Measurements from ENCODE around the gene TMUB1.

TMUB1 gene, protein sequence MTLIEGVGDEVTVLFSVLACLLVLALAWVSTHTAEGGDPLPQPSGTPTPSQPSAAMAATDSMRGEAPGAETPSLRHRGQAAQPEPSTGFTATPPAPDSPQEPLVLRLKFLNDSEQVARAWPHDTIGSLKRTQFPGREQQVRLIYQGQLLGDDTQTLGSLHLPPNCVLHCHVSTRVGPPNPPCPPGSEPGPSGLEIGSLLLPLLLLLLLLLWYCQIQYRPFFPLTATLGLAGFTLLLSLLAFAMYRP

DNA sequence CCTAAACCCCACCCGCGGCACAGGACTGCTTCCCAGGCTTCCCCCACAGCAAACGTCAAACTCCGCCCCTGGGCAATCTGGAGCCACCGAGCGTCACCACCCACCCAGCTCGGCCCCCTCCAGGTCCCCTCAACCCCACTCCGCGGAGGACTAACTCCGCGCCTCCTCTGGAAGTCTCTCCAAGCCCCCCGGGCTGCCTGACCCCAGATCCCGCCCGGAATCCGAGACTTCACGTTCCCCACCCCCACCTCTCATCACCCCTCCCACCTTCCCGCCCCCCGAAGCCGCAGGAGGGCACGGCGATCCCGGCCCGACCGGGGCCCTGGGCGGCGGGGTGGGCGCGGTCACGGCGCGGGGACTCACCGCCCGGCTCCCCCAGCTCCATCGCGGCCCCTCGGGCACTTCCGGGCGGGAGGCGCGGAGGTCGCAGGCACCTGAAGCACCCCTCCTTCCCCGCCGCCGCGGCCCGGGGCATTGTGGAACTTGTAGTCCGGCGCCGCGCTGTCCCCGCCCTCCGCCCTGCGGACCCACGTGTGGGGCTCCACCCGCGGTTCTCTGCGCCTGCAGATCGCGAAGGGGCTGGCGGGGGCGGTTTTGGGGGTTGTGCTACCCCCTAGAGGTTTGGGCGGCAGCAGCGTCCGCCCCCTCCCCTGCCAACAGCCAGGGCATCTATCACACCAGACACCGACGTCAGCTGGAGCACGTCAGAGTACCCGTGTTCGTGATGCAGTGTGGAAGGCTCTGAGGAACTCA, at the start of gene TMUB1:
TMUB1 (minus strand) TSS at position 423 of the 753 bp plus-strand sequence. CDS start 930 bp downstream, outside the sequence.
- H3K27me3 ChIP-seq (ENCODE audit: control insufficient read depth in 5 of 5, insufficient read depth in 4 of 5, low read length in 5 of 5): no peaks in the 10 kb centered on the region
- peak within 1 kb of the TSS; percentile 66 to 95 (median 72) for H3K4me3 ChIP-seq (ENCODE audit: low read depth in 1 of 5, low read length in 5 of 5)
- H3K9me3 ChIP-seq (ENCODE audit: control insufficient read depth in 5 of 5, low read length in 5 of 5): no peaks in the 10 kb centered on the region
- H3K9ac ChIP-seq (ENCODE audit: low read length in 5 of 5): peak within 1 kb of the TSS; percentile 38 to 86 (median 82)
- H3K36me3 ChIP-seq (ENCODE audit: control insufficient read depth in 5 of 5, insufficient read depth in 5 of 5, low read length in 5 of 5): peaks cover 0 to 4% (median 0%) of the 10 kb centered on the region in 5 donors
- peaks cover 8 to 75% (median 67%) of the 10 kb centered on the region in 5 donors for H3K4me1 ChIP-seq (ENCODE audit: control insufficient read depth in 5 of 5, insufficient read depth in 5 of 5, low read length in 5 of 5)
- H3K27ac ChIP-seq (ENCODE audit: low read depth, low read length): peak within 1 kb of the TSS; percentile 94

DNA sequence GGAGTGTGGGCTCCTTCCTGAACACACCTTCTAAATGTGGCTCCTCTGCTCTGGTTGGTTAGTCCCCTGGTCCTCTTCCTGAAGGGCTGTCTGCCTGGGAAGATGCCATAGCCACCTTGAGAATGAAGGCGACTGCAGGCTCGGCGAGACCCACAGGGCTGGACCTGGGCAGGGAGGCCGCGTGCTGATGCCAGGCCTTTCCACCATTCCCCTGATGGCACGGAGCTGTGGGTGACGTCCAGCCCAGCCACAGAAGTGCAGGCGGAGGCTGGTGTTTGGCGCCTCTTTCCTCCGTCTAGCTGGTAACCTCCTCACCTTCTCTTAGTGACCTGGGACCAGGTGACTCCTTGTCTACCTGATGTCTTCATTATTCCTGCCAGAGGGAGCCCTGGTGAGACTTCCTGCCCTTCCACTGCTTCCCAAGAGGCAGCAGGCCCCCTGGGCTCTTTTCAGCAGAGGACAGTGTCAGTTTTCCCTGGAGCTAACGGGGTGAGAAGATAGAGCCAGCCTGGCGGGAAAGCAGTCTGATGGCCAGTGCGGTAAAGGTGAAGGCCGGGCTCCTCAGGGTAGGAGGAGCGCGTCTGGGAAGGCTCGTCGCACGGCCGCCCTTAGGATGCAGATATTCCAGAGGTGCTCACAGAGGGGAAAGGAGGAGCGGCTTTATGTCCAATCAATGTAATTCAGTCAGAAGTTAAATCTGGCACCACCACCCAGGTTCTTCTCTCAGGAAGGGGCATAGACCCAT, 49.3 kb upstream of the TMUB1 start:
- H3K27ac ChIP-seq (ENCODE audit: low read depth, low read length): no peak overlapping the region
- H3K9ac ChIP-seq (ENCODE audit: low read length in 5 of 5): no peak overlapping the region
- no peaks in the 10 kb centered on the region for H3K9me3 ChIP-seq (ENCODE audit: control insufficient read depth in 5 of 5, low read length in 5 of 5)

DNA sequence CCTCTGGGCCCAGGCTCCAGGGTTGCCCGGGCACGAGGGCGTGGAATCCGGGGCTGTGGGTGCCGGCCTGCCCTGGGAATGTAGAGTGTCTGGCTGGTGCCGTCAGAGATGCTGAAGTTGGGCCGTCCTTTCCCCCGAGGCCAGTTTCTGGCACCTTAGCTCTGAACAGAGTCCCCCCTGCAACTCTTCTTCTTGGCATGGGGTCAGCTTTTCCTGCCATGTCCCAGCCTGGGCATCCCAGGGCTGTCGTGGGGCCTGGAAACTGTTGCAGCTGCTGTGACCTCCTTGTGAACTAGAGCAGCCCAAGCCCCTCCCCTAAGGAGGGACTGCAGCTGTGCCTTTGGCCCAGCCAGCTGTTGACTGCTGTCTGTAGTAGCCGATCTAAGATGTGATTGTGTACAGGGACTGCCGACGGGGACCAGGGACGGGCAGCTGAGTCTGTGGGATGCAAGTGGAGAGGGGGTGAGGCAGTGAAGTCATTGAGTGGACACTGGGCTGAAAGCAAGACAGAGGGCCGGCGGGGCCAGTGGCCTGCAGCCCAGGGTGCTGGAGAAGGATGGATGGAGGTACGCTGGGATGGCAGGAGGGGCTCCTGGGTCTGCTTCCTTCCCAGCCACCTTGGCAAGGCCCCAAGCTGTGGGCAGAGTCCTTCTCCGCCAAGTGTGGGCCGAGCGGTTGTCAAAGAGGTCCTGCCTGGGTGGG, 48.5 kb upstream of the TMUB1 start:
- Histone ChIP-seq H3K4me1 (ENCODE audit: control insufficient read depth in 5 of 5, insufficient read depth in 5 of 5, low read length in 5 of 5) (no peaks in the 10 kb centered on the region), H3K36me3 (ENCODE audit: control insufficient read depth in 5 of 5, insufficient read depth in 5 of 5, low read length in 5 of 5) (peaks cover 2 to 98% (median 87%) of the 10 kb centered on the region in 5 donors), H3K27me3 (ENCODE audit: control insufficient read depth in 5 of 5, insufficient read depth in 4 of 5, low read length in 5 of 5) (no peaks in the 10 kb centered on the region), H3K4me3 (ENCODE audit: low read depth in 1 of 5, low read length in 5 of 5) (no peak overlapping the region), H3K9me3 (ENCODE audit: control insufficient read depth in 5 of 5, low read length in 5 of 5) (no peaks in the 10 kb centered on the region), H3K27ac (ENCODE audit: low read depth, low read length) (no peak overlapping the region), H3K9ac (ENCODE audit: low read length in 5 of 5) (no peak overlapping the region)

More for the DNA sequence above, 49.3 kb upstream of the TMUB1 start:
- peaks cover 2 to 99% (median 94%) of the 10 kb centered on the region in 5 donors for H3K36me3 ChIP-seq (ENCODE audit: control insufficient read depth in 5 of 5, insufficient read depth in 5 of 5, low read length in 5 of 5)
- H3K4me1 ChIP-seq (ENCODE audit: control insufficient read depth in 5 of 5, insufficient read depth in 5 of 5, low read length in 5 of 5): no peaks in the 10 kb centered on the region
- H3K27me3 ChIP-seq (ENCODE audit: control insufficient read depth in 5 of 5, insufficient read depth in 4 of 5, low read length in 5 of 5): no peaks in the 10 kb centered on the region
- no peak overlapping the region for H3K4me3 ChIP-seq (ENCODE audit: low read depth in 1 of 5, low read length in 5 of 5)

DNA sequence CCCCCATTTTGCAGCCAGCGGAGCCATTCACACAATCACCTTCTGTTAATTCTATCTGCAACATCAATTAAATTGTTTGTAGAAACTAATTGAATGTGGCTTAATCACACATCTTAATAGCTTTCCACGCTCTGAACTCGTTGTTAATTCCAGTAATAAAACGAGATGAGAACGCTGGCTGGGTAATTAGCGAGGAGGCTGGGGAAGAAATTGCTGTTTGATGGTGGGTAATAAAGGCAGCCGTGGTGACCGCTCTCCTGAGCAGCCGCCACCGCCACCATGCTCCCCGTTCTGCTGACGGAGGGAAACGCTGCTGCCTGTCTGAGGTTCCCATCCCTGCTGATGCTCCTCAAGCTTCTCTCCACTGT, 47.9 kb upstream of the TMUB1 start:
- Histone ChIP-seq H3K4me1 (ENCODE audit: control insufficient read depth in 5 of 5, insufficient read depth in 5 of 5, low read length in 5 of 5) (no peaks in the 10 kb centered on the region), H3K36me3 (ENCODE audit: control insufficient read depth in 5 of 5, insufficient read depth in 5 of 5, low read length in 5 of 5) (peaks cover 0 to 96% (median 82%) of the 10 kb centered on the region in 5 donors), H3K9ac (ENCODE audit: low read length in 5 of 5) (no peak overlapping the region), H3K9me3 (ENCODE audit: control insufficient read depth in 5 of 5, low read length in 5 of 5) (no peaks in the 10 kb centered on the region), H3K27ac (ENCODE audit: low read depth, low read length) (no peak overlapping the region), H3K4me3 (ENCODE audit: low read depth in 1 of 5, low read length in 5 of 5) (no peak overlapping the region), H3K27me3 (ENCODE audit: control insufficient read depth in 5 of 5, insufficient read depth in 4 of 5, low read length in 5 of 5) (no peaks in the 10 kb centered on the region)

DNA sequence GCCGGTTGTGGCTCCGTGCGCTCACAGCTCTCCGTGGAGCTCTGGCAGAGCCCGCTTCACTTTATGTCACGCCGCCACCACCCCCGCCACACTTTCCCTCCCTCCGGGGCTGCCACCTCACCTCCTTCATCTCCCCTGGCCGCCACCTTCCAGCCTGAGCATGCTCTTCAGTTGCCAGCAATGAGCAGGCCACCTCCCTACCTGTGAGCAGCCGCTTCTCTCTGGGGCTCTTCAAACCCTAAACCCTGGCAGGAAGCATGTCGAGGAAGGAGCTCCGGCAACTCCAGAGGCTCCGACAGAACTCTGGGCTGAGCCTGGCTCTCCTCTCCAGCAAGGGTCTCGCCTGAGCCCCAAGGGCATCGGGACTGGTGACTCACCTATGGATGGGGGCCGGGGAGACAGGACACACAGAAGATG, 47.5 kb upstream of the TMUB1 start:
- Histone ChIP-seq H3K9ac (ENCODE audit: low read length in 5 of 5) (no peak overlapping the region), H3K4me3 (ENCODE audit: low read depth in 1 of 5, low read length in 5 of 5) (no peak overlapping the region), H3K36me3 (ENCODE audit: control insufficient read depth in 5 of 5, insufficient read depth in 5 of 5, low read length in 5 of 5) (peaks cover 0 to 91% (median 78%) of the 10 kb centered on the region in 5 donors), H3K27me3 (ENCODE audit: control insufficient read depth in 5 of 5, insufficient read depth in 4 of 5, low read length in 5 of 5) (no peaks in the 10 kb centered on the region), H3K27ac (ENCODE audit: low read depth, low read length) (no peak overlapping the region), H3K9me3 (ENCODE audit: control insufficient read depth in 5 of 5, low read length in 5 of 5) (no peaks in the 10 kb centered on the region), H3K4me1 (ENCODE audit: control insufficient read depth in 5 of 5, insufficient read depth in 5 of 5, low read length in 5 of 5) (peaks cover 0 to 3% (median under 1%) of the 10 kb centered on the region in 5 donors)

DNA sequence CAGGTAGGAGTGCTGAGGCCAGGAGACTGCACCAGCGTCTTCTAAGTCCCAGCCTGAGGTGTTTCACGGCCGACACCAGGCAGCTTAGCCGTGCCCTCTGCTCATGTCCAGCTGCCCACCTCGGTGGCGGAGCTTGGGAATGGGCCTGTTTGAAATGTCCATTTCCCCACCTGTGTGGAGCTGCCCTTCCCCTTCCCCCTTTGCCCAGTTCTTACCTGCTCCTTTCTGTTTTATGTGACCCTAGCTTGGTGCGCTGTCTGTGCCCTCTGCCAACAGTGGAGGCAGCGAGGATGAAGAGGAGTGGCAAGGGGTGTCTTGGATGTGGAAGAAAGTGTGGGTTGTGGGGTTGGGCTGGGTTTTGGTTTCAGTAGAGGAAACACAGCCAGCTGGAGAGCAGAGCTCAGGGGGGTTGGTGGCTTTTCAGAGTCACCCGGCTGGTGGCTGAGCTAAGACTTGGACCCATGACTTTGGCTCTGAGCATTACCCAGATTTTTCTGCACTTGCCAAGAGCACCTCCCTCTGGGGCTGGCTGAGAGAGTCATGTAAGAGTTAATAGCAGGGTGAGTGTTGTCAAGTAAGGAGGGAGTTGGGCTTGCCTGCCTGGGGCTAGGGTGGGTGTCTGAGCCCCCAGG, 46.8 kb upstream of the TMUB1 start:
- H3K9ac ChIP-seq (ENCODE audit: low read length in 5 of 5): no peak overlapping the region
- no peak overlapping the region for H3K27ac ChIP-seq (ENCODE audit: low read depth, low read length)
- H3K36me3 ChIP-seq (ENCODE audit: control insufficient read depth in 5 of 5, insufficient read depth in 5 of 5, low read length in 5 of 5): peaks cover 0 to 89% (median 72%) of the 10 kb centered on the region in 5 donors

DNA sequence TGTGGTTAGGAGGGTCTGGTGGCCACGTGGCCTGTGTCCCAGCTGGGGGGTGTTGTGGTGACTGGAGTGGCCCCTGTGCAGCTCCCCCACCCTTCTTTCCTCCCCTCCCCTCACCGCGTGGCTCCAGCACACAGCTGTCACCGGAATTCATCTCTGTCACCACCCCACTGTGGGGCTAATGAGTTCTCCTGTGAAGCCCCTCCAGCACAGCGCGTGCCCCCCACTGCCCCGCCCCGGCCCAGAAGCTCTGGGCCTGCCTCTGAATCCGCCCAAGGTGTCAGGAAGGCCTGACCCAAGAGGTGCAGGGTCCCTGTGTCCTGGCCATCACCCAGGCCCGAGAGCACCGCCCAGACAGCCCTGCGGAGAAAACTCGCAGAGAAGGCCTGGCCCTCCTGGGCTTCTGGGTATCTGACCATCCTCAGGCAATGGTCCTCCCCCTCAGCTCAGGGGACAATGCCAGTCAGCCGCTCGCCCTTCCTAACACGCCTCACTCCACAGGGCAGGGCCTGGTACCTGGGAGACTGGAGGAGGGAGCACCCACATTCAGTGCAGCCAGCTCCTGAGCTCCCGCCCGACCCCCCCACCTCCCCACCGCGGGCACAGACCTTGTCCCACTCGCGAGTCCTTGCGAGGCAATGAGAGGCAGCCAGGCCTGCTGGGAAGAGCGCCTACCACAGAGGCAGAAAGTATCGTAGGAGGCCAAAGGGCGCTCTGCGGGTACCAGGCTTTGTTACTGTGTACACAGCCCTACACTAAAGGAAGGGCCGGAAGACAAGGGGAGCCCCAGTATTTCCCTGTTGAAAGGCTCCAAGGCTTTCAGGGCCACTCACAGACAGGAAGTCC, 46.0 kb upstream of the TMUB1 start:
- no peaks in the 10 kb centered on the region for H3K9me3 ChIP-seq (ENCODE audit: control insufficient read depth in 5 of 5, low read length in 5 of 5)
- no peak overlapping the region for H3K27ac ChIP-seq (ENCODE audit: low read depth, low read length)
- H3K27me3 ChIP-seq (ENCODE audit: control insufficient read depth in 5 of 5, insufficient read depth in 4 of 5, low read length in 5 of 5): no peaks in the 10 kb centered on the region
- H3K4me3 ChIP-seq (ENCODE audit: low read depth in 1 of 5, low read length in 5 of 5): no peak overlapping the region
- H3K36me3 ChIP-seq (ENCODE audit: control insufficient read depth in 5 of 5, insufficient read depth in 5 of 5, low read length in 5 of 5): peaks cover 0 to 89% (median 72%) of the 10 kb centered on the region in 5 donors
- no peak overlapping the region for H3K9ac ChIP-seq (ENCODE audit: low read length in 5 of 5)
- peaks cover 0 to 11% (median 9%) of the 10 kb centered on the region in 5 donors for H3K4me1 ChIP-seq (ENCODE audit: control insufficient read depth in 5 of 5, insufficient read depth in 5 of 5, low read length in 5 of 5)

More for the DNA sequence above, 46.8 kb upstream of the TMUB1 start:
- Histone ChIP-seq H3K9me3 (ENCODE audit: control insufficient read depth in 5 of 5, low read length in 5 of 5) (no peaks in the 10 kb centered on the region), H3K27me3 (ENCODE audit: control insufficient read depth in 5 of 5, insufficient read depth in 4 of 5, low read length in 5 of 5) (no peaks in the 10 kb centered on the region), H3K4me3 (ENCODE audit: low read depth in 1 of 5, low read length in 5 of 5) (no peak overlapping the region), H3K4me1 (ENCODE audit: control insufficient read depth in 5 of 5, insufficient read depth in 5 of 5, low read length in 5 of 5) (peaks cover 0 to 9% (median 7%) of the 10 kb centered on the region in 5 donors)

DNA sequence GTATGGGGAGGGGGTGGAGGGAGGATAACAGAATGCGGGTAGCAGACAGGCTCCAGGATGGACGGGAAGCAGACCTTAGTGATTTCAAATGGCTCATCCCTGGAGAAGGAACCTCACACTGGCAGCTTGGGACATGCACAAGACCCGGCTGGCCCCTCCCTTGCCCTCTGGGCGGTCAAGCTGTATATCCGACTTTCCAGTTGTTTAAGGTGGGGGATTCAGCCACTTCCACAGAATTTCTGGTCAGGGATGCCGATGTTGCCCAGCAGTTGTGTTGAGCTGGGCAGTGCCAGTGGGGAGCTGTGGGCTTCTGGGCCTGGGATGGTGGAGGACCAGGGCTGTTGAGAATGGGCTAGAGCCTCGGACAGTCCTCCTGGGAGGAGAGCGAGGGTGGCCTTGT, 45.4 kb upstream of the TMUB1 start:
- Histone ChIP-seq H3K9me3 (ENCODE audit: control insufficient read depth in 5 of 5, low read length in 5 of 5) (no peaks in the 10 kb centered on the region), H3K4me3 (ENCODE audit: low read depth in 1 of 5, low read length in 5 of 5) (no peak overlapping the region), H3K36me3 (ENCODE audit: control insufficient read depth in 5 of 5, insufficient read depth in 5 of 5, low read length in 5 of 5) (peaks cover 0 to 89% (median 72%) of the 10 kb centered on the region in 5 donors), H3K4me1 (ENCODE audit: control insufficient read depth in 5 of 5, insufficient read depth in 5 of 5, low read length in 5 of 5) (peaks cover 0 to 11% (median 9%) of the 10 kb centered on the region in 5 donors), H3K27me3 (ENCODE audit: control insufficient read depth in 5 of 5, insufficient read depth in 4 of 5, low read length in 5 of 5) (no peaks in the 10 kb centered on the region), H3K27ac (ENCODE audit: low read depth, low read length) (no peak overlapping the region), H3K9ac (ENCODE audit: low read length in 5 of 5) (no peak overlapping the region)

Data from subcutaneous abdominal adipose tissue (tissue), 5 donors.